ENCODE data around the gene WDFY3. TPM values are rescaled to one million over a fixed set of nuclear protein-coding genes. Genes with fewer than 3 reads are reported as not detected.
A peak's percentile ranks its signal among the peaks of the same experiment; 100 is the strongest.

The WDFY3 gene
- polyA plus RNA-seq (ENCODE audit: insufficient read length in 3 of 3), result 10 to 100 TPM; 44.6 to 63.0 (median 61.4) TPM
- long read RNA-seq, donor 1, partial matches to known transcripts, result 12 of 12 reads
- long read RNA-seq, donor 1, other reads (novel, unspliced or antisense), result 0 of 12 reads
- long read RNA-seq, donor 2, partial matches to known transcripts, result 6 of 7 reads
- long read RNA-seq, donor 2, other reads (novel, unspliced or antisense), result 0 of 7 reads
- long read RNA-seq, donor 3, partial matches to known transcripts, result 5 of 10 reads
- long read RNA-seq, donor 3, other reads (novel, unspliced or antisense), result 5 of 10 reads
- long read RNA-seq, donor 4, partial matches to known transcripts, result 6 of 7 reads
- long read RNA-seq, donor 4, other reads (novel, unspliced or antisense), result 0 of 7 reads
- long read RNA-seq, donor 5, result 0 reads
- long read RNA-seq, donor 6, partial matches to known transcripts, result 14 of 15 reads
- long read RNA-seq, donor 6, other reads (novel, unspliced or antisense), result 0 of 15 reads
- long read RNA-seq, donor 7, partial matches to known transcripts, result 12 of 13 reads
- long read RNA-seq, donor 7, other reads (novel, unspliced or antisense), result 0 of 13 reads
- long read RNA-seq, donor 8, result 0 reads
- long read RNA-seq, donor 9, partial matches to known transcripts, result 31 of 32 reads
- long read RNA-seq, donor 9, other reads (novel, unspliced or antisense), result 0 of 32 reads
- long read RNA-seq, donor 10, partial matches to known transcripts, result 9 of 10 reads
- long read RNA-seq, donor 10, other reads (novel, unspliced or antisense), result 0 of 10 reads
- long read RNA-seq, donor 11, result 0 reads
- long read RNA-seq, donor 12, partial matches to known transcripts, result 43 of 43 reads
- long read RNA-seq, donor 12, other reads (novel, unspliced or antisense), result 0 of 43 reads
- long read RNA-seq, donor 13, partial matches to known transcripts, result 5 of 6 reads
- long read RNA-seq, donor 13, other reads (novel, unspliced or antisense), result 0 of 6 reads
- long read RNA-seq, donor 14, partial matches to known transcripts, result 12 of 12 reads
- long read RNA-seq, donor 14, other reads (novel, unspliced or antisense), result 0 of 12 reads
- long read RNA-seq, donor 15, partial matches to known transcripts, result 0 of 1 reads
- long read RNA-seq, donor 15, other reads (novel, unspliced or antisense), result 0 of 1 reads
- long read RNA-seq, donor 16, partial matches to known transcripts, result 11 of 11 reads
- long read RNA-seq, donor 16, other reads (novel, unspliced or antisense), result 0 of 11 reads

- peak; percentile 89 for DNase-seq
These were observed at the start of gene WDFY3 for GRCh38 chr4:84966382-84967242. Gene WDFY3, minus strand, starts transcription at chr4:84966690. Its CDS starts 106,099 bp downstream, at chr4:84860591.

GRCh38 chr4:85005865-85006377, 39.4 kb upstream of the WDFY3 start:
- no peak for DNase-seq

GRCh38 chr4:85000343-85000742, 33.9 kb upstream of the WDFY3 start:
- no peak for DNase-seq

GRCh38 chr4:84995386-84995785, 28.9 kb upstream of the WDFY3 start:
- DNase-seq, result no peak

GRCh38 chr4:84994280-84994679, 27.8 kb upstream of the WDFY3 start:
- DNase-seq, result no peak

- DNase-seq, result no peak
These were observed 19.5 kb upstream of the WDFY3 start for GRCh38 chr4:84985952-84986351.

GRCh38 chr4:84977396-84977795, 10.9 kb upstream of the WDFY3 start:
- no peak for DNase-seq

- no peak for DNase-seq
These were observed 7.4 kb upstream of the WDFY3 start for GRCh38 chr4:84973856-84974255.

- peak; percentile 44 for DNase-seq
These were observed 4.9 kb upstream of the WDFY3 start for GRCh38 chr4:84971319-84971932.

GRCh38 chr4:84968925-84969324, 2.4 kb upstream of the WDFY3 start:
- DNase-seq, result no peak

- DNase-seq, result no peak
These were observed 777 bp upstream of the WDFY3 start for GRCh38 chr4:84967243-84967690.

- peak; percentile 60 for DNase-seq
These were observed 723 bp downstream of the WDFY3 start for GRCh38 chr4:84965553-84966381.

GRCh38 chr4:84964995-84965552, 1.4 kb downstream of the WDFY3 start:
- DNase-seq, result no peak

GRCh38 chr4:84962102-84962501, 4.4 kb downstream of the WDFY3 start:
- no peak for DNase-seq

- DNase-seq, result no peak
These were observed 8.1 kb downstream of the WDFY3 start for GRCh38 chr4:84958434-84958833.

GRCh38 chr4:84957514-84958420, 8.7 kb downstream of the WDFY3 start:
- peak; percentile 33 for DNase-seq

- no peak for DNase-seq
These were observed 10.5 kb downstream of the WDFY3 start for GRCh38 chr4:84956014-84956413.
